K562 (cell line): ENCODE measurements around the gene RDH11. TPM values are rescaled to one million over a fixed set of nuclear protein-coding genes. Genes with fewer than 3 reads are reported as not detected.

Experiments
- ATAC-seq: fragments of 200-7000 bp; cut with Tn5 transposase; 3 replicates; pipeline ENCODE4 v1.9.1; 2020; ENCODE audit warnings: moderate library complexity
- BruUV-seq: library from RNA; stranded (reverse); fragments of 400-500 nt; replicated peaks from 2 replicates; lab custom pipeline; 2021; lab: Mats Ljungman, UMichigan
- CTCF ChIA-PET: fragments of 300-600 bp; formaldehyde crosslinking; extraction: SDS; loops from one replicate; lab custom pipeline; 2021; ENCODE audit warnings: low intra/inter-chr PET ratio; lab: Yijun Ruan, JAX
- POLR2A ChIA-PET: fragments of 300-600, 350-650 bp; sonication (Branson Sonifier 250); formaldehyde crosslinking; extraction: SDS; loops from one replicate; lab custom pipeline; 2021; ENCODE audit warnings: antibody characterized with exemption, inconsistent platforms; lab: Yijun Ruan, JAX
- DNase-seq, 4 experiments: peaks; one replicate each; pipeline versions ENCODE4 v3.0.0 to v3.0.0-alpha.2; 2011 to 2018; ENCODE audit warnings: low spot score in 3 of 4, mixed read lengths in 3 of 4; ENCODE audit errors: extremely low read depth in 1 of 4
- FAIRE-seq: peaks from 2 replicates; lab custom pipeline; 2011; peaks lifted over from hg19 to GRCh38; lab: Jason Lieb, UNC
- H2AFZ ChIP-seq: 2 replicates; pipeline ENCODE4 v1.6.0; 2011; ENCODE audit warnings: low read depth, low read length, control low read depth, inconsistent platforms
- H3K27ac ChIP-seq: fragments of 200-600 bp; 3 replicates; pipeline ENCODE4 v1.8.0; 2011; ENCODE audit warnings: low read depth, mild to moderate bottlenecking, control low read depth, inconsistent platforms, low read length, moderate library complexity, mixed read lengths; ENCODE audit errors: extremely low read depth
- H3K27me3 ChIP-seq, 2 experiments: fragments of 300-600 bp in 1 of 2; 2 replicates in 1 of 2; 3 replicates in 1 of 2; pipeline versions ENCODE4 v1.6.0 to v1.8.0; 2011; ENCODE audit warnings: inconsistent platforms in 2 of 2, low read length in 2 of 2, mild to moderate bottlenecking in 1 of 2, mixed read lengths in 1 of 2, moderate library complexity in 1 of 2; ENCODE audit not compliant: control insufficient read depth in 2 of 2, insufficient read depth in 2 of 2
- H3K36me3 ChIP-seq: fragments of 300-600 bp; 3 replicates; pipeline ENCODE4 v1.8.0; 2011; ENCODE audit warnings: mild to moderate bottlenecking, low read length, inconsistent platforms; ENCODE audit not compliant: control insufficient read depth, insufficient read depth
- H3K4me1 ChIP-seq, 2 experiments: fragments of 200-600 bp in 1 of 2; replicated peaks in 1 of 2; 2 replicates in 1 of 2; 3 replicates in 1 of 2; pipeline versions ENCODE4 v1.5.1 to v1.8.0; 2011; ENCODE audit warnings: inconsistent platforms in 2 of 2, low read length in 2 of 2, mild to moderate bottlenecking in 1 of 2, mixed read lengths in 1 of 2, moderate library complexity in 1 of 2; ENCODE audit not compliant: control insufficient read depth in 2 of 2, insufficient read depth in 2 of 2
- H3K4me2 ChIP-seq: 2 replicates; pipeline ENCODE4 v1.6.1; 2011; ENCODE audit warnings: low read length, control low read depth, inconsistent platforms, mixed read lengths; ENCODE audit not compliant: insufficient read depth
- H3K4me3 ChIP-seq: fragments of 200-600 bp; sonication (generic), shearing (Covaris generic); 2 replicates; pipeline ENCODE4 v1.5.1; 2016; ENCODE audit warnings: control low read depth, inconsistent platforms
- H3K79me2 ChIP-seq: fragments of 200-600 bp; 3 replicates; pipeline ENCODE4 v1.8.0; 2011; ENCODE audit warnings: low read length, inconsistent platforms; ENCODE audit not compliant: control insufficient read depth, insufficient read depth
- H3K9ac ChIP-seq, 2 experiments: 2 replicates each; pipeline versions ENCODE4 v1.6.0 to v1.6.1; 2011; ENCODE audit warnings: low read depth in 2 of 2, low read length in 2 of 2, control low read depth in 1 of 2, inconsistent platforms in 1 of 2, mild to moderate bottlenecking in 1 of 2, mixed read lengths in 1 of 2; ENCODE audit not compliant: insufficient read depth in 1 of 2
- H3K9me1 ChIP-seq: one replicate; pipeline ENCODE4 v1.6.0; 2011; ENCODE audit warnings: inconsistent platforms, mild to moderate bottlenecking, low read length, moderate library complexity; ENCODE audit not compliant: control insufficient read depth, insufficient read depth
- H3K9me3 ChIP-seq: replicated peaks from 2 replicates; pipeline ENCODE4 v1.5.1; 2011; ENCODE audit warnings: low read depth, low read length, inconsistent platforms; ENCODE audit not compliant: control insufficient read depth, insufficient read depth
- H4K20me1 ChIP-seq: replicated peaks from 2 replicates; pipeline ENCODE4 v1.6.1; 2011; ENCODE audit warnings: low read length, inconsistent platforms, mixed read lengths; ENCODE audit not compliant: control insufficient read depth, insufficient read depth
- HMGN3 ChIP-seq: IDR thresholded peaks from 2 replicates; pipeline ENCODE4 v1.6.1; 2011; ENCODE audit warnings: borderline replicate concordance, low read depth, mild to moderate bottlenecking, mixed read lengths, low read length; ENCODE audit not compliant: insufficient read length; ENCODE audit errors: extremely low read depth
- HNRNPLL ChIP-seq: fragments of 200-400 bp; formaldehyde crosslinking; IDR thresholded peaks from 2 replicates; pipeline ENCODE4 v1.6.1; 2017; ENCODE audit warnings: low read length, low read depth, mild to moderate bottlenecking; ENCODE audit not compliant: poor library complexity, severe bottlenecking
- LARP7 ChIP-seq: fragments of 450-650 bp; IDR thresholded peaks from 2 replicates; pipeline ENCODE4 v1.6.1; 2016
- SMAD4 ChIP-seq: fragments of 250-450 bp; sonication (Bioruptor Pico); conservative IDR thresholded peaks from 2 replicates; pipeline ENCODE4 v1.8.0; 2021; ENCODE audit warnings: inconsistent platforms, mild to moderate bottlenecking, moderate library complexity
- ZNF589 ChIP-seq: fragments of 200-800 bp; sonication (Bioruptor generic); IDR thresholded peaks from 2 replicates; pipeline ENCODE4 v1.6.1; 2016; ENCODE audit warnings: low read depth, missing genetic modification characterization, missing compliant biosample characterization
- ZNF644 ChIP-seq: fragments of 200-800 bp; sonication (Bioruptor generic); IDR thresholded peaks from 2 replicates; pipeline ENCODE4 v1.6.1; 2016; ENCODE audit warnings: low read depth, missing genetic modification characterization, missing compliant biosample characterization
- ZNF707 ChIP-seq: fragments of 250-450 bp; sonication (Bioruptor Pico); conservative IDR thresholded peaks from 2 replicates; pipeline ENCODE4 v1.8.0; 2022; ENCODE audit warnings: inconsistent platforms, mild to moderate bottlenecking, moderate library complexity
- WGBS: fragments of 100-300 bp; shearing (Covaris generic); methylation state at CpG from one replicate; pipeline ENCODE4 v1.1.6; 2016; ENCODE audit warnings: low coverage, mixed read lengths; ENCODE audit not compliant: insufficient coverage; ENCODE audit errors: missing lambda C conversion rate; 5-methylcytosine and 5-hydroxymethylcytosine counted together
- in situ Hi-C: fragments of 300-500 bp; cut with MboI; formaldehyde crosslinking; loops from 4 replicates; pipeline ENCODE4 v1.15.0; 2018; ENCODE audit warnings: inconsistent platforms, mixed read lengths
- intact Hi-C: fragments of 100-400 bp; cut with micrococcal nuclease; formaldehyde crosslinking; loops from 2 replicates; pipeline ENCODE4 v1.14.2; 2022
- polyA plus RNA-seq, 8 experiments: library from polyadenylated mRNA; depleted of rRNA in 4 of 8; stranded (reverse) in 5 of 8; unstranded in 3 of 8; fragments of >200 nt; fragmentation: Nextera tagmentation in 2 of 8; fragmentation: Illumina TruSeq in 1 of 8; extraction: Ambion mirVana in 2 of 8; extraction: Trizol in 1 of 8; gene quantifications; 2 replicates each; pipeline versions ENCODE4 v1.2.1 to v1.2.3, GENCODE V29; 2011 to 2014; ENCODE audit warnings: inconsistent platforms in 1 of 8, missing spikeins in 1 of 8
- total RNA-seq, 7 experiments: library from RNA; depleted of rRNA in 6 of 7; stranded (reverse); fragments of >200 nt in 6 of 7; fragmentation: Illumina TruSeq in 2 of 7; extraction: Trizol in 2 of 7; gene quantifications; 2 replicates each; pipeline versions ENCODE4 v1.2.1 to v1.2.3, GENCODE V29; 2011 to 2021; ENCODE audit warnings: low replicate concordance in 1 of 7
- TF ChIP-seq, protein P1 (sequence below): fragments of 250-450 bp; sonication (Bioruptor Pico); IDR thresholded peaks from 2 replicates; pipeline ENCODE4 v1.8.0; 2021; ENCODE audit warnings: mild to moderate bottlenecking, moderate library complexity
- TF ChIP-seq, protein P2 (sequence below): IDR thresholded peaks from 2 replicates; pipeline ENCODE4 v1.6.1; 2011; ENCODE audit warnings: borderline replicate concordance, low read depth, mild to moderate bottlenecking, moderate library complexity, low read length; ENCODE audit not compliant: insufficient read depth, poor library complexity, severe bottlenecking
- TF ChIP-seq, protein P3 (sequence below): fragments of 250-450 bp; sonication (Bioruptor Pico); IDR thresholded peaks from 2 replicates; pipeline ENCODE4 v1.9.0; 2021; ENCODE audit warnings: mild to moderate bottlenecking, inconsistent platforms
- TF ChIP-seq, protein P4 (sequence below), 2 experiments: fragments of 250-450 bp in 1 of 2; fragments of 450-650 bp in 1 of 2; sonication (Bioruptor Pico) in 1 of 2; IDR thresholded peaks; 2 replicates each; pipeline versions ENCODE4 v1.6.1 to v1.8.0; 2016 to 2021; ENCODE audit warnings: mild to moderate bottlenecking in 2 of 2, moderate library complexity in 2 of 2, missing compliant biosample characterization in 1 of 2, missing genetic modification characterization in 1 of 2

Gene RDH11
- total and polyA plus RNA-seq, 9 of the 15 experiments (the other 6 are each of a cell fraction or from before 2014, with no cell fraction given), result 50.6 to 172 (median 70.5) TPM

DNA sequence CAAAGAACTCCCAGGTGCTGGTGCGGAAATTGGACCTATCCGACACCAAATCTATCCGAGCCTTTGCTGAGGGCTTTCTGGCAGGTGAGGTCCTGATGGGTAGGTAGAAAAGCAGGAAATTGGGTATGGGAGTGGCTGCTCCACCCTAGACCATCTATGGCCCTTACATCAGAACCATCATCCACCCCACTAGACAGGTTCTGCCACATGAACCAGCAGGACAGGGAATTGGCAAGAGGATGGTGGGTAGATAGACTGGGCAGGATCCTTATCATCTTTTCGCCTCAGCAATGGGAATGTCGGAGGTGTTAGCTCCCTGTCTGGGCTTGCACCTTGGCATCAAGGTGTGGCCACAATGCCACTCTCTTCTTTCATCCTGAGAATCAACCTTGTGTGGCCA is 29.6 kb upstream of the RDH11 start:
- TF ChIP-seq HNRNPLL (no peak), ZNF589 (CRISPR knock-in tag) (no peak), SMAD4 (CRISPR knock-in tag) (no peak), HMGN3 (no peak), ZNF644 (tag) (no peak), LARP7 (no peak), ZNF707 (CRISPR knock-in tag) (no peak)
- TF ChIP-seq, protein P1, sequence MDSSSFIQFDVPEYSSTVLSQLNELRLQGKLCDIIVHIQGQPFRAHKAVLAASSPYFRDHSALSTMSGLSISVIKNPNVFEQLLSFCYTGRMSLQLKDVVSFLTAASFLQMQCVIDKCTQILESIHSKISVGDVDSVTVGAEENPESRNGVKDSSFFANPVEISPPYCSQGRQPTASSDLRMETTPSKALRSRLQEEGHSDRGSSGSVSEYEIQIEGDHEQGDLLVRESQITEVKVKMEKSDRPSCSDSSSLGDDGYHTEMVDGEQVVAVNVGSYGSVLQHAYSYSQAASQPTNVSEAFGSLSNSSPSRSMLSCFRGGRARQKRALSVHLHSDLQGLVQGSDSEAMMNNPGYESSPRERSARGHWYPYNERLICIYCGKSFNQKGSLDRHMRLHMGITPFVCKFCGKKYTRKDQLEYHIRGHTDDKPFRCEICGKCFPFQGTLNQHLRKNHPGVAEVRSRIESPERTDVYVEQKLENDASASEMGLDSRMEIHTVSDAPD (CRISPR knock-in tag), result no peak
- TF ChIP-seq, protein P2, sequence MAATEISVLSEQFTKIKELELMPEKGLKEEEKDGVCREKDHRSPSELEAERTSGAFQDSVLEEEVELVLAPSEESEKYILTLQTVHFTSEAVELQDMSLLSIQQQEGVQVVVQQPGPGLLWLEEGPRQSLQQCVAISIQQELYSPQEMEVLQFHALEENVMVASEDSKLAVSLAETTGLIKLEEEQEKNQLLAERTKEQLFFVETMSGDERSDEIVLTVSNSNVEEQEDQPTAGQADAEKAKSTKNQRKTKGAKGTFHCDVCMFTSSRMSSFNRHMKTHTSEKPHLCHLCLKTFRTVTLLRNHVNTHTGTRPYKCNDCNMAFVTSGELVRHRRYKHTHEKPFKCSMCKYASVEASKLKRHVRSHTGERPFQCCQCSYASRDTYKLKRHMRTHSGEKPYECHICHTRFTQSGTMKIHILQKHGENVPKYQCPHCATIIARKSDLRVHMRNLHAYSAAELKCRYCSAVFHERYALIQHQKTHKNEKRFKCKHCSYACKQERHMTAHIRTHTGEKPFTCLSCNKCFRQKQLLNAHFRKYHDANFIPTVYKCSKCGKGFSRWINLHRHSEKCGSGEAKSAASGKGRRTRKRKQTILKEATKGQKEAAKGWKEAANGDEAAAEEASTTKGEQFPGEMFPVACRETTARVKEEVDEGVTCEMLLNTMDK, result no peak
- TF ChIP-seq, protein P3, sequence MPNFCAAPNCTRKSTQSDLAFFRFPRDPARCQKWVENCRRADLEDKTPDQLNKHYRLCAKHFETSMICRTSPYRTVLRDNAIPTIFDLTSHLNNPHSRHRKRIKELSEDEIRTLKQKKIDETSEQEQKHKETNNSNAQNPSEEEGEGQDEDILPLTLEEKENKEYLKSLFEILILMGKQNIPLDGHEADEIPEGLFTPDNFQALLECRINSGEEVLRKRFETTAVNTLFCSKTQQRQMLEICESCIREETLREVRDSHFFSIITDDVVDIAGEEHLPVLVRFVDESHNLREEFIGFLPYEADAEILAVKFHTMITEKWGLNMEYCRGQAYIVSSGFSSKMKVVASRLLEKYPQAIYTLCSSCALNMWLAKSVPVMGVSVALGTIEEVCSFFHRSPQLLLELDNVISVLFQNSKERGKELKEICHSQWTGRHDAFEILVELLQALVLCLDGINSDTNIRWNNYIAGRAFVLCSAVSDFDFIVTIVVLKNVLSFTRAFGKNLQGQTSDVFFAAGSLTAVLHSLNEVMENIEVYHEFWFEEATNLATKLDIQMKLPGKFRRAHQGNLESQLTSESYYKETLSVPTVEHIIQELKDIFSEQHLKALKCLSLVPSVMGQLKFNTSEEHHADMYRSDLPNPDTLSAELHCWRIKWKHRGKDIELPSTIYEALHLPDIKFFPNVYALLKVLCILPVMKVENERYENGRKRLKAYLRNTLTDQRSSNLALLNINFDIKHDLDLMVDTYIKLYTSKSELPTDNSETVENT, result no peak
- TF ChIP-seq, protein P4, sequence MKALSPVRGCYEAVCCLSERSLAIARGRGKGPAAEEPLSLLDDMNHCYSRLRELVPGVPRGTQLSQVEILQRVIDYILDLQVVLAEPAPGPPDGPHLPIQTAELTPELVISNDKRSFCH (CRISPR knock-in tag; IDR thresholded peaks at IDR 0.05), result no peak
- TF ChIP-seq, protein P4 (tag; IDR thresholded peaks at IDR 0.05), result no peak
- no peak for ATAC-seq
- in situ Hi-C loops, result no loop called here
- no peak overlapping the region for H3K27ac ChIP-seq
- H3K79me2 ChIP-seq, result no peaks in the 10 kb centered on the region
- WGBS, result 5% methylated on average over 2 of the region's 5 CpGs
- no peak for FAIRE-seq
- intact Hi-C loops, result no loop called here
- H4K20me1 ChIP-seq, result no peaks in the 10 kb centered on the region
- BruUV-seq, result no TSS peak
- POLR2A ChIA-PET, result no interaction called here
- H3K4me1 ChIP-seq, result peaks cover 3 to 5% of the 10 kb centered on the region in 2 experiments; a peak in 4 of 5 replicates
- no peak overlapping the region for H3K9ac ChIP-seq
- DNase-seq, result no peak
- H3K9me3 ChIP-seq, result no peaks in the 10 kb centered on the region
- H3K9me1 ChIP-seq, result no peaks in the 10 kb centered on the region
- no peak overlapping the region for H3K4me2 ChIP-seq
- CTCF ChIA-PET, result no interaction called here
- no peaks in the 10 kb centered on the region for H3K36me3 ChIP-seq
- H3K27me3 ChIP-seq, result no peaks in the 10 kb centered on the region; a peak in 1 of 5 replicates
- no peak overlapping the region for H2AFZ ChIP-seq
- H3K4me3 ChIP-seq, result no peak overlapping the region
